Mesendoderm (in vitro differentiated cells): ENCODE measurements around the gene OR9Q1.
"Not testable (repeated sequence)": the region's sequence is repeated elsewhere in the genome, so short reads cannot be mapped to it uniquely, and the experiment has no call there.

ENCODE experiments used
- DNase-seq: peaks from one replicate; pipeline ENCODE4 v3.0.0; 2013
- H2AK5ac ChIP-seq: 2 replicates; pipeline ENCODE4 v1.6.1; 2013; ENCODE audit warnings: low read length, inconsistent platforms
- H2BK120ac ChIP-seq: 2 replicates; pipeline ENCODE4 v1.6.1; 2013; ENCODE audit warnings: low read depth, mild to moderate bottlenecking, low read length, moderate library complexity, mixed read lengths
- H2BK15ac ChIP-seq: replicated peaks from 2 replicates; pipeline ENCODE4 v1.6.1; 2013; ENCODE audit warnings: low read depth, mild to moderate bottlenecking, moderate library complexity
- H2BK5ac ChIP-seq: 2 replicates; pipeline ENCODE4 v1.6.1; 2013; ENCODE audit warnings: low read length, inconsistent platforms
- H3K18ac ChIP-seq: 2 replicates; pipeline ENCODE4 v1.6.1; 2013; ENCODE audit warnings: mild to moderate bottlenecking, low read length, mixed read lengths
- H3K23ac ChIP-seq: one replicate; pipeline ENCODE4 v1.6.1; 2013; ENCODE audit warnings: low read length
- H3K27ac ChIP-seq: 2 replicates; pipeline ENCODE4 v1.5.1; 2013; ENCODE audit warnings: low read depth, mild to moderate bottlenecking, inconsistent platforms, low read length, moderate library complexity
- H3K27me3 ChIP-seq: 2 replicates; pipeline ENCODE4 v1.6.1; 2013; ENCODE audit warnings: low read length, control low read depth, mild to moderate bottlenecking, inconsistent platforms; ENCODE audit not compliant: insufficient read depth, poor library complexity
- H3K36me3 ChIP-seq: 2 replicates; pipeline ENCODE4 v1.6.1; 2013; ENCODE audit warnings: low read length, inconsistent platforms; ENCODE audit not compliant: control insufficient read depth, insufficient read depth
- H3K4ac ChIP-seq: one replicate; pipeline ENCODE4 v1.6.1; 2013; ENCODE audit warnings: low read depth, mild to moderate bottlenecking, low read length, moderate library complexity
- H3K4me1 ChIP-seq: 2 replicates; pipeline ENCODE4 v1.6.1; 2013; ENCODE audit warnings: low read depth, low read length, inconsistent platforms; ENCODE audit not compliant: control insufficient read depth
- H3K4me2 ChIP-seq: 2 replicates; pipeline ENCODE4 v1.6.1; 2013; ENCODE audit warnings: low read length
- H3K4me3 ChIP-seq: 2 replicates; pipeline ENCODE4 v1.5.1; 2013; ENCODE audit warnings: mild to moderate bottlenecking, low read length
- H3K56ac ChIP-seq: one replicate; pipeline ENCODE4 v1.6.1; 2013; ENCODE audit warnings: low read length
- H3K79me1 ChIP-seq: 2 replicates; pipeline ENCODE4 v1.6.1; 2013; ENCODE audit warnings: low read length, inconsistent platforms
- H3K79me2 ChIP-seq: 2 replicates; pipeline ENCODE4 v1.6.1; 2013; ENCODE audit warnings: mild to moderate bottlenecking, low read length; ENCODE audit not compliant: control insufficient read depth, insufficient read depth
- H3K9ac ChIP-seq: 2 replicates; pipeline ENCODE4 v1.6.1; 2013; ENCODE audit warnings: low read length, inconsistent platforms
- H4K5ac ChIP-seq: one replicate; pipeline ENCODE4 v1.6.1; 2013; ENCODE audit warnings: low read length
- H4K8ac ChIP-seq: one replicate; pipeline ENCODE4 v1.6.1; 2013; ENCODE audit warnings: low read depth, mild to moderate bottlenecking, control low read depth, low read length, moderate library complexity
- WGBS: extraction: QIAGEN DNeasy Blood & Tissue Kit; methylation state at CpG from one replicate; pipeline ENCODE4 v1.1.7; 2013; ENCODE audit warnings: low lambda C conversion rate, missing lambda C conversion rate; ENCODE audit not compliant: insufficient coverage; ENCODE audit errors: extremely low coverage; 5-methylcytosine and 5-hydroxymethylcytosine counted together

The OR9Q1 gene

GRCh38 chr11:57979532-57980079 lies 44.1 kb upstream of the OR9Q1 start:
- Histone ChIP-seq H3K27ac (no peak overlapping the region), H2AK5ac (no peak overlapping the region), H4K5ac (no peak overlapping the region), H4K8ac (no peak overlapping the region), H3K79me2 (no peaks in the 10 kb centered on the region), H3K4me3 (no peak overlapping the region), H3K36me3 (no peaks in the 10 kb centered on the region), H3K23ac (no peak overlapping the region), H3K4me1 (peaks cover 8% of the 10 kb centered on the region), H3K56ac (no peak overlapping the region), H3K4me2 (no peak overlapping the region), H2BK120ac (no peak overlapping the region), H3K79me1 (no peaks in the 10 kb centered on the region), H3K18ac (no peak overlapping the region), H3K27me3 (no peaks in the 10 kb centered on the region), H3K9ac (no peak overlapping the region), H2BK5ac (no peak overlapping the region), H2BK15ac (no peak overlapping the region), H3K4ac (no peak overlapping the region)
- DNase-seq = no peak
- WGBS = no CpG with 5 or more reads among the region's 1 CpG

GRCh38 chr11:57980201-57980600 lies 43.5 kb upstream of the OR9Q1 start:
- Histone ChIP-seq H3K4me1 (peaks cover 8% of the 10 kb centered on the region), H3K79me1 (no peaks in the 10 kb centered on the region)

GRCh38 chr11:57981536-57981935 lies 42.1 kb upstream of the OR9Q1 start:
- Histone ChIP-seq H4K5ac (no peak overlapping the region), H2BK5ac (no peak overlapping the region), H3K36me3 (no peaks in the 10 kb centered on the region), H3K79me2 (no peaks in the 10 kb centered on the region), H4K8ac (no peak overlapping the region), H3K4me2 (no peak overlapping the region), H3K4me1 (peaks cover 8% of the 10 kb centered on the region), H3K27me3 (no peaks in the 10 kb centered on the region), H2AK5ac (no peak overlapping the region), H2BK15ac (no peak overlapping the region), H3K4me3 (no peak overlapping the region), H2BK120ac (no peak overlapping the region), H3K4ac (no peak overlapping the region), H3K23ac (no peak overlapping the region), H3K79me1 (no peaks in the 10 kb centered on the region), H3K27ac (no peak overlapping the region), H3K56ac (no peak overlapping the region), H3K9ac (no peak overlapping the region), H3K18ac (no peak overlapping the region)
- no CpG with 5 or more reads among the region's 3 CpGs for WGBS
- DNase-seq = no peak

More at GRCh38 chr11:57980201-57980600, 43.5 kb upstream of the OR9Q1 start:
- no peak overlapping the region for H2AK5ac ChIP-seq
- H4K8ac ChIP-seq = no peak overlapping the region
- no peaks in the 10 kb centered on the region for H3K27me3 ChIP-seq
- no peak overlapping the region for H4K5ac ChIP-seq
- no peak overlapping the region for H3K18ac ChIP-seq
- no peak overlapping the region for H3K23ac ChIP-seq
- H3K4me2 ChIP-seq = no peak overlapping the region
- no peaks in the 10 kb centered on the region for H3K79me2 ChIP-seq
- H3K27ac ChIP-seq = no peak overlapping the region
- no peak overlapping the region for H3K9ac ChIP-seq
- H3K36me3 ChIP-seq = no peaks in the 10 kb centered on the region
- no peak overlapping the region for H3K56ac ChIP-seq
- no peak for DNase-seq
- H2BK5ac ChIP-seq = no peak overlapping the region
- H2BK120ac ChIP-seq = no peak overlapping the region
- no CpG with 5 or more reads among the region's 2 CpGs for WGBS
- H3K4me3 ChIP-seq = no peak overlapping the region
- no peak overlapping the region for H2BK15ac ChIP-seq
- no peak overlapping the region for H3K4ac ChIP-seq

DNA sequence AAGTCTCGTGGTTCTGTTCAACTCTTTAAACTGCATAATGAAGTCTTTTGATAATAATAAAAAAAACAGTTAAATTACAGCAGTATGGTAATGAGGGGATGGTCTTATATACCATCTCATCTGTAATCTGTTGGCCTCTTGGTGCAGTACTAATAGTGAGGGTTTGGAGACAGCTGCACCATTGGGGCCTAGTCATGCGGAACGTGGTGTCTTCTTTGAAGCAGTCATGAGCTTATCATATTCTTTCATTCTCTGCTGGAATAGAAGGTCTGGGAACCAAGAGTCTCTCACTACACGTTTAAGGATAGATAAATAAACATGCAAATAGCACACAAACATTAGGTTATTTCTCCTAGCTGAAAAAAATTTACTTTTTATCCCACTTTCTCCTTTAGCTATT lies 40.9 kb upstream of the OR9Q1 start:
- Histone ChIP-seq H3K79me2 (no peaks in the 10 kb centered on the region), H2BK5ac (no peak overlapping the region), H2BK15ac (no peak overlapping the region), H3K4me2 (no peak overlapping the region), H3K4ac (no peak overlapping the region), H4K8ac (no peak overlapping the region), H3K79me1 (no peaks in the 10 kb centered on the region), H3K56ac (no peak overlapping the region), H3K18ac (no peak overlapping the region), H2AK5ac (no peak overlapping the region), H3K9ac (no peak overlapping the region), H3K27me3 (no peaks in the 10 kb centered on the region), H3K36me3 (no peaks in the 10 kb centered on the region), H4K5ac (no peak overlapping the region), H2BK120ac (no peak overlapping the region), H3K4me3 (no peak overlapping the region), H3K23ac (no peak overlapping the region), H3K4me1 (peaks cover 3% of the 10 kb centered on the region), H3K27ac (no peak overlapping the region)
- no CpG with 5 or more reads among the region's 4 CpGs for WGBS
- DNase-seq = no peak

GRCh38 chr11:57983191-57983590 lies 40.5 kb upstream of the OR9Q1 start:
- no peak overlapping the region for H4K5ac ChIP-seq
- no peak overlapping the region for H3K4me3 ChIP-seq
- no peaks in the 10 kb centered on the region for H3K36me3 ChIP-seq
- no CpG with 5 or more reads among the region's 3 CpGs for WGBS
- no peaks in the 10 kb centered on the region for H3K79me1 ChIP-seq
- no peak overlapping the region for H2BK15ac ChIP-seq
- no peak overlapping the region for H3K18ac ChIP-seq
- no peak overlapping the region for H3K27ac ChIP-seq
- no peak overlapping the region for H3K4ac ChIP-seq
- no peak overlapping the region for H2AK5ac ChIP-seq
- H3K4me2 ChIP-seq = no peak overlapping the region
- no peak for DNase-seq
- no peaks in the 10 kb centered on the region for H3K79me2 ChIP-seq
- no peak overlapping the region for H3K9ac ChIP-seq
- H2BK5ac ChIP-seq = no peak overlapping the region
- no peak overlapping the region for H3K23ac ChIP-seq
- H4K8ac ChIP-seq = no peak overlapping the region
- no peaks in the 10 kb centered on the region for H3K27me3 ChIP-seq
- no peak overlapping the region for H2BK120ac ChIP-seq
- H3K56ac ChIP-seq = no peak overlapping the region
- H3K4me1 ChIP-seq = no peaks in the 10 kb centered on the region

DNA sequence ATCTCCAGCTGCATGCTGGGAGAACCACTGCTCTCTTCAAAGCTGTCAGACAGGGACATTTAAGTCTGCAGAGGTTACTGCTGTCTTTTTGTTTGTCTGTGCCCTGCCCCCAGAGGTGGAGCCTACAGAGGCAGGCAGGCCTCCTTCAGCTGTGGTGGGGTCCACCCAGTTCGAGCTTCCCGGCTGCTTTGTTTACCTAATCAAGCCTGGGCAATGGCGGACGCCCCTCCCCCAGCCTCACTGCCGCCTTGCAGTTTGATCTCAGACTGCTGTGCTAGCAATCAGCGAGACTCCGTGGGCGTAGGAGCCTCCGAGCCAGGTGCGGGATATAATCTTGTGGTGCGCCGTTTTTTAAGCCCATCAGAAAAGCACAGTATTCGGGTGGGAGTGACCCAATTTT lies 24.2 kb upstream of the OR9Q1 start:
- H2BK5ac ChIP-seq, H3K4me3 ChIP-seq, H4K8ac ChIP-seq, H3K4ac ChIP-seq, H3K18ac ChIP-seq, H3K56ac ChIP-seq, H3K4me2 ChIP-seq, H2BK120ac ChIP-seq, H4K5ac ChIP-seq, H2AK5ac ChIP-seq, H3K9ac ChIP-seq, H3K79me1 ChIP-seq, H3K27ac ChIP-seq, H3K79me2 ChIP-seq, H3K36me3 ChIP-seq, H3K23ac ChIP-seq, H3K4me1 ChIP-seq, H3K27me3 ChIP-seq, DNase-seq, H2BK15ac ChIP-seq: not testable (repeated sequence)
- no CpG with 5 or more reads among the region's 13 CpGs for WGBS
